ENCODE data around the gene SLC38A10. TPM values are rescaled to one million over a fixed set of nuclear protein-coding genes. Genes with fewer than 3 reads are reported as not detected.

The SLC38A10 gene
- total RNA-seq, 4 donors from 2014 or later: 37.8 to 49.8 (median 45.3) TPM

GRCh38 chr17:81241648-81242420 lies 53.3 kb downstream of the SLC38A10 start:
- Histone ChIP-seq H3K27ac (no peak overlapping the region), H3K27me3 (no peaks in the 10 kb centered on the region), H3K9me3 (no peaks in the 10 kb centered on the region), H3K36me3 (peaks cover 0 to 36% (median 0%) of the 10 kb centered on the region in 3 donors), H3K4me3 (no peak overlapping the region), H3K4me1 (peaks cover 27 to 44% (median 28%) of the 10 kb centered on the region in 3 donors)
- TF ChIP-seq CTCF (IDR thresholded peaks at IDR 0.05): peak; percentile 58 to 73 (median 64)
- no peak for TF ChIP-seq POLR2A (IDR thresholded peaks at IDR 0.05)
- DNase-seq: no peak
- WGBS, 2 donors: 50 to 67% methylated on average over 6 to 8 of the region's 26 CpGs
- intact Hi-C loops (cut with DNase I): no loop called here

- peaks cover 0 to 36% (median 0%) of the 10 kb centered on the region in 3 donors for H3K36me3 ChIP-seq
- intact Hi-C loops (cut with DNase I): no loop called here
- peaks cover 27 to 50% (median 30%) of the 10 kb centered on the region in 3 donors for H3K4me1 ChIP-seq
- H3K9me3 ChIP-seq: no peaks in the 10 kb centered on the region
- H3K27ac ChIP-seq: no peak overlapping the region
- H3K27me3 ChIP-seq: no peaks in the 10 kb centered on the region
- WGBS, 2 donors: 80 to 84% methylated on average over 1 to 4 of the region's 10 CpGs
- DNase-seq: no peak
- no peak overlapping the region for H3K4me3 ChIP-seq
- no peak for TF ChIP-seq CTCF (IDR thresholded peaks at IDR 0.05)
- TF ChIP-seq POLR2A (IDR thresholded peaks at IDR 0.05): no peak
Measured at GRCh38 chr17:81241203-81241602, 53.9 kb downstream of the SLC38A10 start.

GRCh38 chr17:81240761-81241160 lies 54.3 kb downstream of the SLC38A10 start:
- intact Hi-C loops (cut with DNase I): no loop called here
- WGBS, 2 donors: 44 to 53% methylated on average over 5 to 7 of the region's 8 CpGs
- TF ChIP-seq CTCF (IDR thresholded peaks at IDR 0.05) (no peak), POLR2A (IDR thresholded peaks at IDR 0.05) (no peak)
- Histone ChIP-seq H3K27me3 (no peaks in the 10 kb centered on the region), H3K9me3 (no peaks in the 10 kb centered on the region), H3K36me3 (peaks cover 0 to 36% (median 0%) of the 10 kb centered on the region in 3 donors), H3K4me1 (peaks cover 27 to 55% (median 30%) of the 10 kb centered on the region in 3 donors), H3K27ac (no peak overlapping the region), H3K4me3 (no peak overlapping the region)
- DNase-seq: no peak

- peaks cover 0 to 35% (median 0%) of the 10 kb centered on the region in 3 donors for H3K36me3 ChIP-seq
- 0 to 32% methylated on average over 14 of the region's 37 CpGs for WGBS, 2 donors
- H3K9me3 ChIP-seq: no peaks in the 10 kb centered on the region
- DNase-seq: no peak
- H3K27ac ChIP-seq: peak overlapping the region; percentile 77 to 93 (median 88)
- peak overlapping the region; percentile 63 to 99 (median 81) for H3K4me3 ChIP-seq
- TF ChIP-seq POLR2A (IDR thresholded peaks at IDR 0.05) (no peak), CTCF (IDR thresholded peaks at IDR 0.05) (no peak)
- H3K4me1 ChIP-seq: peaks cover 27 to 59% (median 30%) of the 10 kb centered on the region in 3 donors
- intact Hi-C loops (cut with DNase I): no loop called here
- no peaks in the 10 kb centered on the region for H3K27me3 ChIP-seq
Measured at GRCh38 chr17:81239714-81240555, 55.2 kb downstream of the SLC38A10 start.
